GM19324 (cell line): ENCODE data around the gene OSBPL10.
"Not testable (repeated sequence)": the region's sequence is repeated elsewhere in the genome, so short reads cannot be mapped to it uniquely, and the experiment has no call there.

ENCODE experiments used
- ATAC-seq: cut with Tn5 transposase; IDR thresholded peaks from one replicate; pipeline ENCODE4 v1.9.1; 2021; ENCODE audit warnings: mild to moderate bottlenecking, moderate library complexity; ENCODE audit not compliant: unreplicated experiment, low FRiP score

The OSBPL10 gene

DNA sequence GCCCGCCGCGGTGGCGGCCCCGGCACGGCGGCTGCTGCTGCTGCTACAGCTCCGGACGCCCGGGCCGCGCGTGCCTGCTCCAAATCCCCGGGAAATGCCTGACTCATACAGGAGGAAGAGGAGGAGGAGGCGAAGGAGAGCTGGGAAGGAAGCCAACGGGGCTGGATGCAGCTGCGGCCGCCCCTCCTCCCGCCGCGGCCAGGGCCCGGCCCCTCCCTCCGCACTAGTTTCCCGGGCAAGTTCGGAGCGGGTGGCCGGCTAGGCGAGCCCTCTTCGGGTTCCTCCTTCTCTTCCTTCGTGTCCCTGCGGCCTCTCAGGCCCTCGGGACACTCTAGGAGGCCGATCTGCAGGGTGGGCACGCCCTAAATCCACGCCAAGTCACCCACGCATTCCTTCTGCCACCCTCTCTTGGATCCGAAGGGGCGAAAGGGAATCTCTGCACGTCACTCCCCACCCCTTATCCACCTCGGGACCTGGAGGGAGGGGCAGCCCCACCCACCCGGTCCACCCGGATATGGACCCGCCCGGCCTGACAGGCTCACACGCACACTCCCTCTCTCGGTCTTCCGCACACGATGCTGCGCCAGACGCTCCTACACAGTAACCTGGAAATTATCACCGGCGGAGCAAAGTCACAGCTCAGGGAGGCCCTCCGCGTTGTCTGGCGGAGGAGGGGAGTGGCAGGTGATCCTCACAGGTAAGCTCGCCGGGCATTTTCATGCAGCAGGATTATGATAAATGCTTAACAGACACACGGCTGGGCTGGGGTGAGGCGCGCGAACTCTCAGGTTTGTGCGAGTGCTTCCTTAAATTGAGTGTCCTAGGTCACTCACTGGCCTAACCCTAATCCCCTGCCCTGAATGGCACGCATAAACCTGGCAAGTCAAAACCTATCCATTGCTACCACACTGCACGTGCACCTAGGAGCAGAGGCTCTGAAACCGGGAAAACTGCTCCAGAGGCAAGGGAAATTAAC lies at the start of gene OSBPL10, which contains the start of gene ZNF860:
Gene OSBPL10 (minus strand): TSS at position 57 of the 976 bp plus-strand sequence. CDS start 83 bp downstream, outside the sequence.
Gene ZNF860 (plus strand): TSS at position 545 of the 976 bp plus-strand sequence. CDS start 7,330 bp downstream, outside the sequence.
- ATAC-seq, result peak; percentile 28

DNA sequence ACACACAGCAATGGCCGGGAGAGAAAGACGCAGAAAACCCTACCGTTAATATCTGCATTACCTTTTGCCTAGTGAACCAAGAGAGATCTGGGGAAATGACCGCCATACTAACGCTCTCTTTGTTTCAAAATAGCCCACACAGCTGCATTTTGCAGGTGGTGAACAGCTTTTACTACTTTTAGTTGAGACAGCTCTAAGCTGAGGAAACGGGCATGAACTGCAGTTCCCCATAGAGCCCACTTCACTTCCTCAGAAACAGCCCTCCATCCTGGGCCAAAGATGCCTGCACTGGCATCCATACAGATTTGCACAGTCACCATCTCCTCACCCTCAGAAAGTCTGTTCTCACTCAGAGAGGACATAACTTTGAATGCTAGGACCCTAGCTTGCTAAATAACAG lies 45.5 kb upstream of the OSBPL10 start:
- ATAC-seq, result no peak

DNA sequence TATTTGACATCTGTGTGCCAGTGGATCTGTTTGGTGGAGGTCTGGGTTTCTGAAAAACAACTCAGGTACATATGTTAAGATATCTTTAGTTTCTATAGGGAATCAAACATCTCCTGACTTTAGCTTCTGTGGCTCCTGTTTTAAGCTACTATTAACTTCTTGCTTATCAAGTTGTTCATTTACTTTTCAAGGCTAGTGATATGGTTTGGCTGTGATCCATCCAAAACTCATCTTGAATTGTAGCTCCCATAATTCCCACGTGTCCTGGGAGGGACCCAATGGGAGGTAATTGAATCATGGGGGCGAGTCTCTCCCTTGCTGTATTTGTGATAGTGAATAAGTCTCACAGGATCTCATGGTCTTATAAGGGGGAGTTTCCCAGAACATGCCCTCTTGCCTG lies 41.9 kb upstream of the OSBPL10 start:
- no peak for ATAC-seq

DNA sequence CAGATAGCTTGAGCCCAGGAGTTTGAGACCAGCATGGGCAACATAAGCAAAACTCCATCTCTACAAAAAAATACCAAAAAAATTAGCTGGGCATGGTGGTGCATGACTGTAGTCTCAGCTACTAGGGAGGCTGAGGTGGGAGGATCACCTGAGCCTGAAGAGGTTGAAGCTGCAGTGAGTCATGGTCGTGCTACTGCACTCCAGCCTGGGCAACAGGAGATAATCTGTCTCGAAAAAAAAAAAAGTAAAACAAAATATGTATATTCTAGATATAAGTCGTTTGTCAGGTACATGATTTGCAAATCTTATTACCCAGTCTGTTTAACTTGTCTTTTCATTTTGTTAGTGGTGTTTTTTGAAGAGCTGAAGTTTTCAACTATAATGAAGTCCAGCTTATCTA lies 40.7 kb upstream of the OSBPL10 start:
- ATAC-seq, result no peak

DNA sequence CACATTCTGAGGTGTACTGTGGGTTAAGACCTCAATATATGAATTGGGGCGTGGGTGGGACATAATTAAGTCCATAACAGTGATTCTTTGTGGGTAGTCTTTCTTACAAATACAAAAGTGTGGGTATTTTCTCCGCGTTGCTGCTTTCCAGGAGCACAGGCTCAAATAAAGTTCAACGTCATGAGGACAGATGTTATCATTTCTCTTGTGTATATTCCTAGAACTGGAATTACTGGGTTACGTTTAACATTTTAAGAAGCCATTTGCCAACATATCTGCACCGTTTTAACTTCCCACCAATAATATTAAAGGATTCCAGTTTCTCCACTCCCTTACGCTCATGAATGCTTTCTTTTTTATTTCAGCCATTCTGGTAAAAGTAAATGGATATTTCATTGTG lies 40.1 kb upstream of the OSBPL10 start:
- no peak for ATAC-seq

- ATAC-seq, result no peak
Observed at GRCh38 chr3:32018757-32019564, 37.9 kb upstream of the OSBPL10 start.

GRCh38 chr3:32017286-32017685 lies 36.2 kb upstream of the OSBPL10 start:
- ATAC-seq, result no peak

DNA sequence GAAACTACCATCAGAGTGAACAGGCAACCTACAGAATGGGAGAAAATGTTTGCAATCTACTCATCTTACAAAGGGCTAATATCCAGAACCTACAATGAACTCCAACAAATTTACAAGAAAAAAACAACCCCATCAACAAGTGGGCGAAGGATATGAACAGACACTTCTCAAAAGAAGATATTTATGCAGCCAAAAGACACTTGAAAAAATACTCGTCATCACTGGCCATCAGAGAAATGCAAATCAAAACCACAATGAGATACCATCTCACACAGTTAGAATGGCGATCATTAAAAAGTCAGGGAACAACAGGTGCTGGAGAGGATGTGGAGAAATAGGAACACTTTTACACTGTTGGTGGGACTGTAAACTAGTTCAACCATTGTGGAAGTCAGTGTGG lies 34.6 kb upstream of the OSBPL10 start:
- not testable (repeated sequence) for ATAC-seq

DNA sequence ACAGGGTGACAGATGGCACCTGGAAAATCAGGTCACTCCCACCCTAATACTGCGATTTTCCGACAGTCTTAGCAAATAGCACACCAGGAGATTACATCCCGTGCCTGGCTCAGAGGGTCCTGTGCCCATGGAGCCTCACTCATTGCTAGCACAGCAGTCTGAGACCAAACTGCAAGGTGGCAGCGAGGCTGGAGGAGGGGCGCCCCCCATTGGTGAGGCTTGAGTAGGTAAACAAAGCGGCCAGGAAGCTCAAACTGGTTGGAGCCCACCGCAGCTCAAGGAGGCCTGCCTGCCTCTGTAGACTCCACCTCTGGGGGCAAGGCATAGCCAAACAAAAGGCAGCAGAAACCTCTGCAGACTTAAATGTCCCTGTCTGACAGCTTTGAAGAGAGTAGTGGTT lies 29.6 kb upstream of the OSBPL10 start:
- ATAC-seq, result not testable (repeated sequence)

DNA sequence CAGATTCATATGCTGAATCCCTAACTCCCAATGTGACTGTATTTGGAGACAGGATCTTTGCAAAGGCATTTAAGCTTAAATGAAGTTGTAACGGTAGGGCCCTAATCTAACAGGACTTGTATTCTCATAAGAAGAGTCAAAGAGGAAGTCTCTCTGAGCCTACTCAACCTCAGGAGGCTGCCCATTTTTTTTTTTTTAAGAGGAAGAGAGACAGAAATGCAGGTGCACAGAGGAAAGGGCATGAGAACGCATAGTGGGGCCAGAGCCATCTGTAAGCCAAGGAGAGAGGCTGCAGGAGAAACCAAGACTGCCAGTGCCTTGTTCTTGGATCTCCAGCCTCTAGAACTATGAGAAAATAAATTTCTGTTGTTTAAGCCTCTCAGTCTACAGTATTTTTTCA lies 28.9 kb upstream of the OSBPL10 start:
- no peak for ATAC-seq

- no peak for ATAC-seq
Observed at GRCh38 chr3:32009101-32009500, 28.0 kb upstream of the OSBPL10 start.

- ATAC-seq, result no peak
Observed at GRCh38 chr3:32004113-32004765, 23.2 kb upstream of the OSBPL10 start.

- ATAC-seq, result no peak
Observed at GRCh38 chr3:32003380-32003779, 22.3 kb upstream of the OSBPL10 start.

GRCh38 chr3:32002561-32003368 lies 21.7 kb upstream of the OSBPL10 start:
- no peak for ATAC-seq

- ATAC-seq, result no peak
Observed at GRCh38 chr3:32000877-32001276, 19.8 kb upstream of the OSBPL10 start.

GRCh38 chr3:31999907-32000439 lies 18.9 kb upstream of the OSBPL10 start:
- no peak for ATAC-seq

DNA sequence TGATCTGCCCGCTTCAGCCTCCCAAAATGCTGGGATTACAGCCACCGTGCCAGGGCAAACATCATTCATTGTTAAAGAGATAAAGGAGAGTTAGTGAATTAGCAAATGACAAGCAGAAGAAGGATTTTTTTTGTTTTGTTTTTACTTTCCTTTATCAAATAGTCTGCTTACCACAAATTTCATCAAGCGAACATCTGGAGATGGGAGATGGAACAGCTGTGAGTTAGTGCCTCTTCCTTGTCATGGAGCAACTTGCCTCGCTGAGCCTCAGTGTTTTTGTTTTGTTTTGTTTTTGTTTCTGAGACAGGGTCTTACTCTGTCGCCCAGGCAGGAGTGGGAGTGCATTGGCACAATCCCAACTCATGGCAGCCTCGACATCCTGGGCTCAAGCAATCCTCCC lies 16.4 kb upstream of the OSBPL10 start:
- no peak for ATAC-seq

- no peak for ATAC-seq
Observed at GRCh38 chr3:31996195-31996594, 15.1 kb upstream of the OSBPL10 start.

DNA sequence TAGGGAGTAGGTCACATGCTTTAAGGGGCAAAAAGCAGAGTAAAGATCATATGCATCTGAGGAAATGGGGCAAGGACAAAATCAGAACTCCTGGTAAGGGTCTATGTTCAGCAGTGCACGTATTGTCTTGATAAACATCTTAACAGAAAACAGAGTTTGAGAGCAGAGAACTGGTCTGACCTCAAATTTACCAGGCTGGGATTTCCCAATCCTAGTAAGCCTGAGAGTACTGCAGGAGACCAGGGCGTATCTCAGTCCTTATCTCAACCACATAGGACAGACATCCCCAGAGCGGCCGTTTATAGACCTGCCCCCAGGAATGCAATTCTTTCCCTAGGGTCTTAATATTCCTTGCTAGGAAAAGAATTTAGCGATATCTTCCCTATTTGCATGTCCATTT lies 14.0 kb upstream of the OSBPL10 start:
- ATAC-seq, result not testable (repeated sequence)

DNA sequence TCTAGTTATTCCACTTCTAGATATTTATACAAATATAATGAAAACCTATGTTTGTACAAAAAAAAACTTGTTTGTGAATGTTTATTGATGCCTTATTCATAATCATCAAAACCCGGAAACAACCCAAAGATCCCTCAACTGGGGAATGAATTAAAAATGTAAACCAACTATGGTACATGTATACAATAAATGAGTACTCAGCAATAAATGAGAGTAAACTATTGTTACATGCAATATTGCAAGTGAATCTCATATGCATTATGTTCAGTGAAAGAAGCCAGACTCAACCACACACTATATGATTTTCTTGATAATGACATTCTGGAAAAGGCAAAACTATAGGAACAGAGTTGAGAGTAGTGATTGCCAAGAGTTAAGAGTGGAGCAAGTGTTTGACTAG lies 12.8 kb upstream of the OSBPL10 start:
- no peak for ATAC-seq
